Stromal cell of bone marrow (primary cell): Measurements from ENCODE around the gene OSTC.

ENCODE experiments used
- DNase-seq: peaks from one replicate; pipeline ENCODE4 v3.0.0-alpha.2; 2012; ENCODE audit warnings: low read depth

The OSTC gene

GRCh38 chr4:108716340-108716739, 65.9 kb downstream of the OSTC start:
- DNase-seq = no peak

- DNase-seq = no peak
Measured at GRCh38 chr4:108717386-108717785, 67.0 kb downstream of the OSTC start.
